NCI-H1105 (cell line): Measurements from ENCODE around the gene CPA3.

Experiments
- DNase-seq: peaks from one replicate; lab custom pipeline; 2025; lab: John Stamatoyannopoulos, UW

CPA3 gene

GRCh38 chr3:148861277-148861869, 3.7 kb upstream of the CPA3 start:
- DNase-seq = peak; percentile 70

GRCh38 chr3:148863297-148863696, 1.8 kb upstream of the CPA3 start:
- no peak for DNase-seq

GRCh38 chr3:148863814-148864213, 1.3 kb upstream of the CPA3 start:
- DNase-seq = no peak

GRCh38 chr3:148866261-148866660, 1.2 kb downstream of the CPA3 start:
- DNase-seq = no peak

- DNase-seq = peak; percentile 84
Measured at GRCh38 chr3:148873270-148873927, 8.3 kb downstream of the CPA3 start.

- DNase-seq = peak; percentile 74
Measured at GRCh38 chr3:148873977-148874376, 8.9 kb downstream of the CPA3 start.

GRCh38 chr3:148878095-148878494, 13.0 kb downstream of the CPA3 start:
- no peak for DNase-seq

GRCh38 chr3:148879256-148879655, 14.2 kb downstream of the CPA3 start:
- DNase-seq = no peak

GRCh38 chr3:148880681-148881080, 15.6 kb downstream of the CPA3 start:
- no peak for DNase-seq

GRCh38 chr3:148881286-148881685, 16.2 kb downstream of the CPA3 start:
- no peak for DNase-seq

GRCh38 chr3:148882288-148882687, 17.2 kb downstream of the CPA3 start:
- peak; percentile 45 for DNase-seq

GRCh38 chr3:148883163-148883562, 18.1 kb downstream of the CPA3 start:
- DNase-seq = no peak

- no peak for DNase-seq
Measured at GRCh38 chr3:148884261-148884660, 19.2 kb downstream of the CPA3 start.

GRCh38 chr3:148889828-148890227, 24.7 kb downstream of the CPA3 start:
- no peak for DNase-seq

- no peak for DNase-seq
Measured at GRCh38 chr3:148896062-148896461, 31.0 kb downstream of the CPA3 start.

- DNase-seq = no peak
Measured at GRCh38 chr3:148901987-148902791, 37.1 kb downstream of the CPA3 start.

- no peak for DNase-seq
Measured at GRCh38 chr3:148903022-148903442, 37.9 kb downstream of the CPA3 start.

- no peak for DNase-seq
Measured at GRCh38 chr3:148903941-148904340, 38.8 kb downstream of the CPA3 start.

GRCh38 chr3:148906667-148907066, 41.6 kb downstream of the CPA3 start:
- DNase-seq = no peak

- DNase-seq = no peak
Measured at GRCh38 chr3:148911173-148911572, 46.1 kb downstream of the CPA3 start.

GRCh38 chr3:148911592-148911991, 46.5 kb downstream of the CPA3 start:
- DNase-seq = no peak

- no peak for DNase-seq
Measured at GRCh38 chr3:148914936-148915690, 50.0 kb downstream of the CPA3 start.
